Gastroesophageal sphincter (tissue), 4 donors: ENCODE results near the gene FAM53B. TPM values are rescaled to one million over a fixed set of nuclear protein-coding genes. Genes with fewer than 3 reads are reported as not detected.

Source experiments
- ATAC-seq: fragments of 150-250 bp; one replicate; pipeline ENCODE4 v1.9.1; 2016; ENCODE audit warnings: mild to moderate bottlenecking, moderate library complexity
- H3K27ac ChIP-seq, 4 donors: fragments of 200-600 bp; sonication (generic) in 3 of 4; 1 replicate in 3 of 4; 2 replicates in 1 of 4; pipeline ENCODE4 v1.5.1; 2016 to 2019
- H3K27me3 ChIP-seq: fragments of 200-600 bp; sonication (generic); one replicate; pipeline ENCODE4 v1.5.1; 2019
- H3K36me3 ChIP-seq, 2 donors: fragments of 200-600 bp; sonication (generic); one replicate each; pipeline ENCODE4 v1.5.1; 2019; ENCODE audit warnings: control low read depth in 1 of 2
- H3K4me1 ChIP-seq, 3 donors: fragments of 200-600 bp; sonication (generic); 1 replicate in 2 of 3; 2 replicates in 1 of 3; pipeline ENCODE4 v1.5.1; 2016 to 2019; ENCODE audit warnings: control low read depth in 2 of 3
- H3K4me3 ChIP-seq, 2 donors: fragments of 200-600 bp; sonication (generic); one replicate each; pipeline ENCODE4 v1.5.1; 2019; ENCODE audit warnings: mild to moderate bottlenecking in 1 of 2, moderate library complexity in 1 of 2
- H3K9me3 ChIP-seq, 3 donors: fragments of 200-600 bp; sonication (generic); one replicate each; pipeline ENCODE4 v1.5.1; 2017 to 2019; ENCODE audit warnings: control low read depth in 2 of 3
- EP300 ChIP-seq: sonication (generic); formaldehyde crosslinking; IDR thresholded peaks from one replicate; pipeline ENCODE4 v1.6.1; 2017; ENCODE audit warnings: antibody characterized with exemption, mild to moderate bottlenecking
- POLR2A ChIP-seq, 2 donors: fragments of 450-650 bp; IDR thresholded peaks; one replicate each; pipeline ENCODE4 v1.6.1; 2017; ENCODE audit warnings: antibody characterized with exemption in 2 of 2, mild to moderate bottlenecking in 2 of 2, moderate library complexity in 1 of 2
- POLR2AphosphoS5 ChIP-seq: sonication (generic); formaldehyde crosslinking; IDR thresholded peaks from one replicate; pipeline ENCODE4 v1.6.1; 2017; ENCODE audit warnings: antibody characterized with exemption
- WGBS, 2 donors: methylation state at CpG; one replicate each; pipeline ENCODE4 v1.1.5; 2018; ENCODE audit warnings: low coverage in 1 of 2; 5-methylcytosine and 5-hydroxymethylcytosine counted together
- total RNA-seq, 4 donors: library from RNA; depleted of rRNA; stranded (reverse); fragments of >200 nt; gene quantifications; one replicate each; pipeline ENCODE4 v1.1.0, GENCODE V29; 2016
- TF ChIP-seq, protein P1 (sequence below), 4 experiments: fragments of 200-600 bp in 2 of 4; fragments of 450-650 bp in 2 of 4; sonication (generic) in 1 of 4; IDR thresholded peaks; one replicate each; pipeline ENCODE4 v1.5.1; 2017 to 2019; ENCODE audit warnings: antibody characterized with exemption in 4 of 4, mild to moderate bottlenecking in 2 of 4, moderate library complexity in 2 of 4

FAM53B gene
- total RNA-seq, 4 donors from 2014 or later = 24.5 to 33.0 (median 30.2) TPM

DNA sequence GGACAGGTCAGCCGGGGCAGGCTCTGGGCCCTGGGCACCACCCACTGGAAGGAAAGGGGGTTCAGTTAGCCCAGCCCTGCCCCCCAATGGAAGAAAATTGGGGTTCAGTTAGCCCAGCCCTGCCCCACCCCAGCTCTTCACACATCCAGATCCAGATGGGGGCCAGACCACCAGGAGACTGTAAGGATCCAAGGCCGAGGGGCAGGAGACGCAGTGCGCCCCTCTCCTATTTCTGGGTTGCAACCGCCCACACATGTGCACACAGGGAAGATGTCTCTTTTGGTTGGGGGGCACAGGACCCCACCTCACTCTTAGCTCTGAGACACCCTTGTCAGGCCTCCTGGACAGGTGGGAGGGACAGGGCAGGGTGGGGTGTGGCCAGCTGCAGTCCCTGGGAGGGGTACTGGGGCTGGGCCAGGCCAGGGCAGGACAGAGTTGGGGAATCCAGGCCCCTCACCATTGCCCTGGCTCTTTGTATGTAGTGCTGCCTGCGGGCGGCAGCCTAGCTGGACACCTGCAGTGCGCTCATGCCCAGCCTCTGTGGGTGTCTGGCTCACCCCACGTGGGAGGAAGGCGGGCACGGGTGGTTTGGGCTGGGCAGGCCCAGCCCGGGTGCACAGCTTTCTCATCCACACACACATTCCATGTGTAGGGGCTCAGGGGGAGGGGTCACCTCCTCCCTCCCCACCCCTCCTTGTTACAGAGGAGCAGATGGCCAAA is 141.4 kb downstream of the FAM53B start:
- Histone ChIP-seq H3K9me3 (no peaks in the 10 kb centered on the region), H3K4me1 (no peaks in the 10 kb centered on the region), H3K4me3 (no peak overlapping the region), H3K27ac (no peak overlapping the region), H3K36me3 (no peaks in the 10 kb centered on the region), H3K27me3 (no peaks in the 10 kb centered on the region)
- no peak for ATAC-seq
- WGBS, 2 donors = no CpG with 5 or more reads among the region's 12 CpGs
- TF ChIP-seq, protein P1, sequence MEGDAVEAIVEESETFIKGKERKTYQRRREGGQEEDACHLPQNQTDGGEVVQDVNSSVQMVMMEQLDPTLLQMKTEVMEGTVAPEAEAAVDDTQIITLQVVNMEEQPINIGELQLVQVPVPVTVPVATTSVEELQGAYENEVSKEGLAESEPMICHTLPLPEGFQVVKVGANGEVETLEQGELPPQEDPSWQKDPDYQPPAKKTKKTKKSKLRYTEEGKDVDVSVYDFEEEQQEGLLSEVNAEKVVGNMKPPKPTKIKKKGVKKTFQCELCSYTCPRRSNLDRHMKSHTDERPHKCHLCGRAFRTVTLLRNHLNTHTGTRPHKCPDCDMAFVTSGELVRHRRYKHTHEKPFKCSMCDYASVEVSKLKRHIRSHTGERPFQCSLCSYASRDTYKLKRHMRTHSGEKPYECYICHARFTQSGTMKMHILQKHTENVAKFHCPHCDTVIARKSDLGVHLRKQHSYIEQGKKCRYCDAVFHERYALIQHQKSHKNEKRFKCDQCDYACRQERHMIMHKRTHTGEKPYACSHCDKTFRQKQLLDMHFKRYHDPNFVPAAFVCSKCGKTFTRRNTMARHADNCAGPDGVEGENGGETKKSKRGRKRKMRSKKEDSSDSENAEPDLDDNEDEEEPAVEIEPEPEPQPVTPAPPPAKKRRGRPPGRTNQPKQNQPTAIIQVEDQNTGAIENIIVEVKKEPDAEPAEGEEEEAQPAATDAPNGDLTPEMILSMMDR (IDR thresholded peaks at IDR 0.05) = no peak
- TF ChIP-seq POLR2A (IDR thresholded peaks at IDR 0.05) = no peak
- TF ChIP-seq POLR2AphosphoS5 = no peak
- TF ChIP-seq EP300 = no peak

DNA sequence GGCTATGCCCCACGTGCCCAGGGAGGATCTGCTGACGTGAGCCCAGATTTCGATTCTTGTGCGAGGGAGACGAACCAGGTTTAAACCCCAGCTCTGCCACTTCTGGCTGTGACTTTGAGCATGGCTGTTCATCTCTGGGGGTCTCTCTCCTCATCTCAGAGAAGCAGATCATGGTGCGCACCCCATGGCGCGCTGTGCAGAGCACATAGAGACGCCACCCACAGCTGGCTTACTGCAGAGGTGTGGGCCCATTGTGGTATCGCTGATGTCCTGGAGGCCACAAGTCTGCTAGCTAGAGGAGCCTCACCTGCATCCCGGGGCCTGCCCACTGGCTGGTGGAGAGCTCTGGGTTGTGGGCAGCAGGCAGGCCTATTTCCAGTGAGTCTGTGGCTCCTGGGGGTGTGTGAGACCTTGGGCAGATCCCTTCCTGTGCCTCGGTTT is 142.0 kb downstream of the FAM53B start:
- Histone ChIP-seq H3K27me3 (no peaks in the 10 kb centered on the region), H3K27ac (no peak overlapping the region), H3K4me1 (no peaks in the 10 kb centered on the region), H3K4me3 (no peak overlapping the region), H3K36me3 (no peaks in the 10 kb centered on the region), H3K9me3 (no peaks in the 10 kb centered on the region)
- TF ChIP-seq, protein P1 (IDR thresholded peaks at IDR 0.05) = no peak
- TF ChIP-seq POLR2A (IDR thresholded peaks at IDR 0.05) (no peak), EP300 (no peak)
- ATAC-seq = no peak
- no CpG with 5 or more reads among the region's 12 CpGs for WGBS, 2 donors

DNA sequence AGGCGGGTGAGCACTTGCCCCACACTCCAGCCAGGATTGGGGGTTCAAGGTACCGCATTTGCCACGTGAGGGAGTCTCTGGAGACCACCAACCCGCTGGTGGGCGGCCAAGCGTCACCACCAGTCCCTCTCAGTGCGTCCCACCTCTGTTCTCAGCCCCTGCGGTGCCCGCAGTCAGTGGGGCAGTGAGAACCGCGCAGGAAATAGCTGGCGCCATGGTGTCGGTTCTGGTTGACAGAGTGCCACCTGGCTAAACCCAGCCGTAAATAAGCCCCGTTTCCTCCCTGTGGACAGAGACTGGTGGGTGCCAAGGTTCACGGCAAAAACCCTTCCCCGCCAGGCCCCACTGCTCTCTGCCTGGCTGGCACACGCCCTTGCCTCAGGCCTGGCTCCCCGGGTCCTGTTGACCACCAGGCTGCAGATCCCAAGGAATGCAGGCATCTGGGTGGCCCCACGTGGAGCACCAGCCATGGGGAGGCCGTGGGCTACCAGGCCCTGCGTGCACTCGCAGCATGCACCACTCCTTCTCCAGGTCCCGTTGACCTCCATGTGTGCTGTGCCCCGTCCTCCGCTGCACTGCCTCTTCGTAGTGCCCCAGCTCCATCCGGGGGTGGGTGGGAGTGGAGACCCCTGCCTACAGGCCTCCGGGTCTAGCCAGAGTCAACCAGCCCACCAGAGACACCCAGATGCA is 142.6 kb downstream of the FAM53B start:
- H3K27ac ChIP-seq = no peak overlapping the region
- no peaks in the 10 kb centered on the region for H3K27me3 ChIP-seq
- no peaks in the 10 kb centered on the region for H3K36me3 ChIP-seq
- WGBS, 2 donors = 85 to 100% methylated on average over 2 to 5 of the region's 29 CpGs
- no peak for ATAC-seq
- H3K4me3 ChIP-seq = no peak overlapping the region
- H3K9me3 ChIP-seq = no peaks in the 10 kb centered on the region
- TF ChIP-seq, protein P1 (IDR thresholded peaks at IDR 0.05) = no peak
- TF ChIP-seq POLR2A (IDR thresholded peaks at IDR 0.05) = no peak
- TF ChIP-seq EP300 = no peak
- no peak for TF ChIP-seq POLR2AphosphoS5
- no peaks in the 10 kb centered on the region for H3K4me1 ChIP-seq

DNA sequence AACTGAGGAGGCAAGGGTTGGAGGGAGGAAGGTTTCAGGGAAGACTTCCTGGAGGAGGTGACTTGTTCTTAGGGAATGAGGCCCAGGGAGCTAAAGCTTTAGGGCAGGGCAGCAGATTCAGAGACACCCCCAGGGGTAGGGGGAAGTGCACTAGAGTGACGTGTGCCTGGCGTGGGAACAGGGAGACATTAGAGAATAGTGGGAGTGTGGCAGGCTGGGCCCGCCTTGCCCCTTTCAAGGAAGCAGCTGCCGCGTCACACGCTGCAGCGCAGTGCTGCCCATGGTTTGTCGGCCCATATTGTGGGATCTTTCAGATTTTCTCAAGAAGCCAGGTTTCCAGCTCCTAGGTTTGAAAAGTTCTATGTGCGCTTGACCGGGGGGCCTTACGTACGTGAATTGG is 143.2 kb downstream of the FAM53B start:
- no peak for ATAC-seq
- 80 to 97% methylated on average over 1 to 8 of the region's 12 CpGs for WGBS, 2 donors
- no peaks in the 10 kb centered on the region for H3K4me1 ChIP-seq
- H3K27me3 ChIP-seq = no peaks in the 10 kb centered on the region
- H3K4me3 ChIP-seq = no peak overlapping the region
- H3K9me3 ChIP-seq = no peaks in the 10 kb centered on the region
- H3K27ac ChIP-seq = no peak overlapping the region
- no peaks in the 10 kb centered on the region for H3K36me3 ChIP-seq
- TF ChIP-seq EP300 (no peak), POLR2AphosphoS5 (no peak), POLR2A (IDR thresholded peaks at IDR 0.05) (no peak)
- TF ChIP-seq, protein P1 (IDR thresholded peaks at IDR 0.05) = no peak
